Measurements from ENCODE around the gene HOXB2.

The HOXB2 gene

GRCh38 chr17:48523010-48523409 lies 21.9 kb downstream of the HOXB2 start:
- WGBS, 2 experiments (ENCODE audit: insufficient coverage in 2 of 2) = 72 to 81% methylated on average over 3 to 5 of the region's 6 CpGs
- H3K4me1 ChIP-seq (ENCODE audit: control insufficient read depth, insufficient read depth, low read length, poor library complexity, severe bottlenecking) = peaks cover 28% of the 10 kb centered on the region
- H3K9me3 ChIP-seq (ENCODE audit: control insufficient read depth, low read length) = no peaks in the 10 kb centered on the region

GRCh38 chr17:48522031-48522653 lies 22.8 kb downstream of the HOXB2 start:
- Histone ChIP-seq H3K4me1 (ENCODE audit: control insufficient read depth, insufficient read depth, low read length, poor library complexity, severe bottlenecking) (peaks cover 25% of the 10 kb centered on the region), H3K9me3 (ENCODE audit: control insufficient read depth, low read length) (no peaks in the 10 kb centered on the region), H3K4me3 (ENCODE audit: extremely low read depth, insufficient read depth, low read length, poor library complexity, severe bottlenecking) (no peak overlapping the region), H3K27ac (ENCODE audit: low read depth, low read length, severe bottlenecking) (peak overlapping the region; percentile 43), H3K36me3 (ENCODE audit: control insufficient read depth, insufficient read depth, low read length) (no peaks in the 10 kb centered on the region)
- 35 to 41% methylated on average over 4 to 8 of the region's 8 CpGs for WGBS, 2 experiments (ENCODE audit: insufficient coverage in 2 of 2)

More at GRCh38 chr17:48523010-48523409, 21.9 kb downstream of the HOXB2 start:
- Histone ChIP-seq H3K36me3 (ENCODE audit: control insufficient read depth, insufficient read depth, low read length) (no peaks in the 10 kb centered on the region), H3K27ac (ENCODE audit: low read depth, low read length, severe bottlenecking) (peak overlapping the region; percentile 43), H3K4me3 (ENCODE audit: extremely low read depth, insufficient read depth, low read length, poor library complexity, severe bottlenecking) (no peak overlapping the region)

DNA sequence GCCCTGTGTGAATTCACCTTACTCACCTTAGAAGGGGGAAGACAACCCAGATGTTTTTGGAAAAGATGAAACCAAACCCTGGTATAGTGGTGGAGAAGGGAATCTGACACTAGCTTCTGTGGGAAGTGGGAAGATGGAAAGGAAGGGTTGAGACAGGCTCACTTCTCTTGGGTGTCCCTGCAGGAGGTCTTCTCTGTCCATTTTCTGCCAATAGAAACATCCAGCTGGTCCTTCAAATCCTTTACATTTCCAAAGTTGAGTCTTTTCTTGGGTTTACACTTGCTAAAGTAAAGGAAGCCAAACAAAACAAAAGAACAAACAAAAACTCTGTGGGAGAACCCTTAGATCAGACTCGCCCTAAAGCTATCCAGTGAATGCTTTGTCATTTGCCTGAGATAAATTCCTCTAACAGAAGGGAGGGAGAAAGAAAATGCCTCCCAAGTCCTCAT lies 24.3 kb downstream of the HOXB2 start:
- Histone ChIP-seq H3K9me3 (ENCODE audit: control insufficient read depth, low read length) (no peaks in the 10 kb centered on the region), H3K4me3 (ENCODE audit: extremely low read depth, insufficient read depth, low read length, poor library complexity, severe bottlenecking) (no peak overlapping the region), H3K36me3 (ENCODE audit: control insufficient read depth, insufficient read depth, low read length) (no peaks in the 10 kb centered on the region), H3K27ac (ENCODE audit: low read depth, low read length, severe bottlenecking) (no peak overlapping the region), H3K4me1 (ENCODE audit: control insufficient read depth, insufficient read depth, low read length, poor library complexity, severe bottlenecking) (peaks cover 17% of the 10 kb centered on the region)
- 100% methylated on average over 1 of the region's 1 CpG; no CpG with 5 or more reads in 1 of the 2 experiments for WGBS, 2 experiments (ENCODE audit: insufficient coverage in 2 of 2)

DNA sequence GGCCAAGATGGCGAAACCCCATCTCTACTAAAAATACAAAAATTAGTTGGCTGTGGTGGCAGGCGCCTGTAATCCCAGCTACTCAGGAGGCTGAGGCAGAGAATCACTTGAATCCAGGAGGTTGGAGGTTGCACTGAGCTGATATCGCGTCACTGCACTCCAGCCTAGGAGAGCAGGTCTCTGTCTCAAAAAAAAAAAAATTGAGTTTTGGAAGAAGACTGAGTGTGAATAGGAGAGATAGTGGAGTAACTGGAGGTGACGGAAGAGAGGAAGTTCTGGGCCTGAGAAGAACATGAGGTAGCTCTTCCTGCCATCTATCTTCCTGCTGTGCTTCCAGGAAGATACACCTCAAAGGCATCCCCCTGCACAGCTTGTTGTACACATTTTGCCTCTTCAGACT lies 25.5 kb downstream of the HOXB2 start:
- no peak overlapping the region for H3K4me3 ChIP-seq (ENCODE audit: extremely low read depth, insufficient read depth, low read length, poor library complexity, severe bottlenecking)
- no peaks in the 10 kb centered on the region for H3K9me3 ChIP-seq (ENCODE audit: control insufficient read depth, low read length)
- 82 to 97% methylated on average over 3 to 4 of the region's 5 CpGs for WGBS, 2 experiments (ENCODE audit: insufficient coverage in 2 of 2)
- no peaks in the 10 kb centered on the region for H3K36me3 ChIP-seq (ENCODE audit: control insufficient read depth, insufficient read depth, low read length)
- no peak overlapping the region for H3K27ac ChIP-seq (ENCODE audit: low read depth, low read length, severe bottlenecking)
- H3K4me1 ChIP-seq (ENCODE audit: control insufficient read depth, insufficient read depth, low read length, poor library complexity, severe bottlenecking) = peaks cover 17% of the 10 kb centered on the region

GRCh38 chr17:48517478-48517877 lies 27.4 kb downstream of the HOXB2 start:
- no peak overlapping the region for H3K27ac ChIP-seq (ENCODE audit: low read depth, low read length, severe bottlenecking)
- no peaks in the 10 kb centered on the region for H3K36me3 ChIP-seq (ENCODE audit: control insufficient read depth, insufficient read depth, low read length)
- H3K4me3 ChIP-seq (ENCODE audit: extremely low read depth, insufficient read depth, low read length, poor library complexity, severe bottlenecking) = no peak overlapping the region
- H3K4me1 ChIP-seq (ENCODE audit: control insufficient read depth, insufficient read depth, low read length, poor library complexity, severe bottlenecking) = peaks cover 13% of the 10 kb centered on the region
- 28 to 33% methylated on average over 2 of the region's 3 CpGs for WGBS, 2 experiments (ENCODE audit: insufficient coverage in 2 of 2)
- no peaks in the 10 kb centered on the region for H3K9me3 ChIP-seq (ENCODE audit: control insufficient read depth, low read length)

DNA sequence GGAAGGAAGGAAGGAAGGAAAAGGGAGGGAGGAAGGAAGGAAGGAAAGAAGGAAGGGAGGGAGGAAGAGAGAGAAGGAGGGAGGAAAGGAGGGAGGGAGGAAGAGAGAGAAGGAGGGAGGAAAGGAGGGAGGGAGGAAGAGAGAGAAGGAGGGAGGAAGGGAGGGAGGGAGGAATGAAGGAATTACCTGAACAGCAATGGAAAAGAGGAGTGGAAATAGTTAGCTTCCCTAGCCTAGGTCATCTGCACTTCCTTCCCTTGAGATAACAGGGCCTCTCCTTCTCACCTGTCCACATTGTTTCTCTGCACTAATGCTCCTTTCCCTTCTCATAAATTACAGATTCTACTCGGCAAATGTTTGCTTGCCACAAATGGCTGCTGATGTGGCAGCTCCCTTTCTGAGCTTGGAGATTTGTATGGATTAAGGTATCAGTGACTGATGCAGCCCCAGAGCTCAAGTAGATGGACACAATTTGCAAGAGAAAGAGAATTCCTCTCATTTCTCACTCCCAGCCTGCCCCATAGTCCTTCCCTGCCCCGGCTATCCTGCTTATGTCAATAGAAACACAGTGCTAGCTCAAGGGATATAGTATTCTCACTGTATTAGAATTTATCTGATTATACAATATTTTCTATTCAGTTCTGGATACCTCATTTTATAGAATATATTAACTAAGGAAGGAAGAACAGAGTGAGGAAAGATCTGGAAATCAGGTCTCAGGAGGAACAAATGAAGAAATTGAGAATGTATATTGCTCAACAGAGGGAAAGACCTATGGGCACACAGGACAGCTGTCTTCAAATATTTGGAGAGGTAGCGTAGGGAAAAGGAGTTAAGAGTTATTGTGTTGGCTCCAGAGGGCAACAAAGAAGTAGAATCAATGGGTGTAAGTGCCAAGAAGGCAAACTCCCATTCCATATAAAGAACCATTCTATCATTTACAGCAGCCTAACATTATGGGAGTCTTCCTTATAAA lies 28.7 kb downstream of the HOXB2 start:
- Histone ChIP-seq H3K36me3 (ENCODE audit: control insufficient read depth, insufficient read depth, low read length) (no peaks in the 10 kb centered on the region), H3K4me1 (ENCODE audit: control insufficient read depth, insufficient read depth, low read length, poor library complexity, severe bottlenecking) (peaks cover 6% of the 10 kb centered on the region), H3K27ac (ENCODE audit: low read depth, low read length, severe bottlenecking) (no peak overlapping the region), H3K4me3 (ENCODE audit: extremely low read depth, insufficient read depth, low read length, poor library complexity, severe bottlenecking) (no peak overlapping the region), H3K9me3 (ENCODE audit: control insufficient read depth, low read length) (no peaks in the 10 kb centered on the region)
- WGBS, 2 experiments (ENCODE audit: insufficient coverage in 2 of 2) = 100% methylated on average over 1 of the region's 3 CpGs; no CpG with 5 or more reads in 1 of the 2 experiments

DNA sequence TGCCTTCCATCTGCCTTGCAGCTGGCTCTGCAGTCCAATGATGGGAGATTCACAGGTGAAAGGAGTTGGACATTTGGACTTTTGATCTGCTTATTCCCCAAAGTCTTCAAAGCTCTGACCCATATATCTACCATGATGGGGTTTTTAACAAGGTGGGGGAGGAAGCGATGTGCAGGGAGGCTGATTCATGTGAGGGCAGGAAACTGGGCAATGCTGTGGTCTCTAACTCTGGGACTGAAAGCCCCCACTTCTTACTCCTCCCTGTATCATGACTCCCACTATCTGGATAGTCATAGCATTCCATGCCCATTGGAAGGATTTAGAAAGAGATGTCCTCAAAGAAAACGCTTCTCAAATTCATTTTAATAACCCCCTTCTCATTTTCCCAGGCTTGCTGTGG lies 30.4 kb downstream of the HOXB2 start:
- Histone ChIP-seq H3K4me3 (ENCODE audit: extremely low read depth, insufficient read depth, low read length, poor library complexity, severe bottlenecking) (no peak overlapping the region), H3K4me1 (ENCODE audit: control insufficient read depth, insufficient read depth, low read length, poor library complexity, severe bottlenecking) (peaks cover 6% of the 10 kb centered on the region), H3K27ac (ENCODE audit: low read depth, low read length, severe bottlenecking) (no peak overlapping the region), H3K9me3 (ENCODE audit: control insufficient read depth, low read length) (no peaks in the 10 kb centered on the region), H3K36me3 (ENCODE audit: control insufficient read depth, insufficient read depth, low read length) (no peaks in the 10 kb centered on the region)
- WGBS, 2 experiments (ENCODE audit: insufficient coverage in 2 of 2) = 100% methylated on average over 1 of the region's 2 CpGs

- H3K9me3 ChIP-seq (ENCODE audit: control insufficient read depth, low read length) = no peaks in the 10 kb centered on the region
- 44 to 60% methylated on average over 2 of the region's 6 CpGs for WGBS, 2 experiments (ENCODE audit: insufficient coverage in 2 of 2)
These were observed 31.0 kb downstream of the HOXB2 start for GRCh38 chr17:48513666-48514455.

DNA sequence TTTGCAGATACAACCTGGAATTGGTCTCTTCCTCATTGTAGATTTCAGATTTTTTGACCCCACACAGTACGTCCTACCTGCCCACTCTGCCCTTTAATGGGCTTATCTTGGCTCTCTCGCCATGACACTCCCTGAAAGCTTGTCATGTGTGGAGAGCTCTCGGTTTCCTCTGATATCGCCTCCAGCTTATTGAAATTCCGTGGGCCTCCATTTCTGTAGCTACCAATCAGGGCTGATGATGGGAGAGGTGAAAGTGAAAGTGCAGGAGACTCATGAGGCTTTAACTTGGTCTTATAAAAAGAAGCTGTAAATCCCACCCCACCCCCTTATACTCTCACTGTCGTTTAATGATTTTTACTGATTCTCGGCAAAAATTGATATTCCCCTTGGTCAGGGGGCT lies 31.8 kb downstream of the HOXB2 start:
- Histone ChIP-seq H3K36me3 (ENCODE audit: control insufficient read depth, insufficient read depth, low read length) (no peaks in the 10 kb centered on the region), H3K27ac (ENCODE audit: low read depth, low read length, severe bottlenecking) (peak overlapping the region; percentile 43), H3K4me1 (ENCODE audit: control insufficient read depth, insufficient read depth, low read length, poor library complexity, severe bottlenecking) (peaks cover 6% of the 10 kb centered on the region), H3K4me3 (ENCODE audit: extremely low read depth, insufficient read depth, low read length, poor library complexity, severe bottlenecking) (no peak overlapping the region), H3K9me3 (ENCODE audit: control insufficient read depth, low read length) (no peaks in the 10 kb centered on the region)
- WGBS, 2 experiments (ENCODE audit: insufficient coverage in 2 of 2) = 83 to 88% methylated on average over 4 to 6 of the region's 7 CpGs

More at GRCh38 chr17:48513666-48514455, 31.0 kb downstream of the HOXB2 start:
- Histone ChIP-seq H3K27ac (ENCODE audit: low read depth, low read length, severe bottlenecking) (peak overlapping the region; percentile 43), H3K4me1 (ENCODE audit: control insufficient read depth, insufficient read depth, low read length, poor library complexity, severe bottlenecking) (peaks cover 6% of the 10 kb centered on the region), H3K36me3 (ENCODE audit: control insufficient read depth, insufficient read depth, low read length) (no peaks in the 10 kb centered on the region), H3K4me3 (ENCODE audit: extremely low read depth, insufficient read depth, low read length, poor library complexity, severe bottlenecking) (no peak overlapping the region)

Measured in mesodermal cell (in vitro differentiated cells).